Upper lobe of right lung (tissue), 1 donor: ENCODE data around the gene DENND1B. TPM values are rescaled to one million over a fixed set of nuclear protein-coding genes. Genes with fewer than 3 reads are reported as not detected.

ENCODE experiments used
- ATAC-seq: fragments of 200-7000 bp; cut with Tn5 transposase; one replicate; pipeline ENCODE4 v1.9.1; 2020; ENCODE audit warnings: mild to moderate bottlenecking, moderate library complexity
- DNase-seq: peaks from one replicate; pipeline ENCODE4 v3.0.0-alpha.2; 2020
- H3K27ac ChIP-seq: fragments of 200-600 bp; one replicate; pipeline ENCODE4 v1.8.0; 2022
- H3K27me3 ChIP-seq: fragments of 200-600 bp; one replicate; pipeline ENCODE4 v1.8.0; 2022; ENCODE audit warnings: mild to moderate bottlenecking
- H3K36me3 ChIP-seq: fragments of 200-600 bp; one replicate; pipeline ENCODE4 v1.8.0; 2022
- H3K4me1 ChIP-seq: fragments of 200-600 bp; one replicate; pipeline ENCODE4 v1.8.0; 2022
- H3K4me3 ChIP-seq: fragments of 200-600 bp; one replicate; pipeline ENCODE4 v1.8.0; 2022; ENCODE audit warnings: mild to moderate bottlenecking
- H3K9me3 ChIP-seq: fragments of 200-600 bp; one replicate; pipeline ENCODE4 v1.8.0; 2022
- CTCF ChIP-seq: fragments of 200-600 bp; IDR thresholded peaks from one replicate; pipeline ENCODE4 v1.8.0; 2022; ENCODE audit warnings: antibody characterized with exemption
- intact Hi-C: fragments of 100-400 bp; cut with DNase I; formaldehyde crosslinking; loops from one replicate; pipeline ENCODE4 v1.11.0; 2022
- total RNA-seq: library from RNA; stranded (reverse); fragmentation: NEBNext Ultra II Directional; extraction: Animal tissue kit (Norgen Biotek cat#: 25700); gene quantifications from one replicate; pipeline ENCODE4 v1.2.1, GENCODE V29; 2021
- donor health status: DM: no; HTN: yes; CAD: no; lungs with severe emphysema.

The DENND1B gene
- total RNA-seq, 1 donor from 2014 or later = 20.1 TPM

GRCh38 chr1:197787623-197788536, 12.6 kb upstream of the DENND1B start:
- DNase-seq (no peak), ATAC-seq (peak; percentile 43)
- no peak for TF ChIP-seq CTCF
- H3K27me3 ChIP-seq = no peaks in the 10 kb centered on the region
- no peak overlapping the region for H3K27ac ChIP-seq
- H3K36me3 ChIP-seq = no peaks in the 10 kb centered on the region
- no peak overlapping the region for H3K4me3 ChIP-seq
- H3K4me1 ChIP-seq = no peaks in the 10 kb centered on the region
- intact Hi-C loops = no loop called here
- H3K9me3 ChIP-seq = no peaks in the 10 kb centered on the region

GRCh38 chr1:197787056-197787455, 11.8 kb upstream of the DENND1B start:
- Histone ChIP-seq H3K4me1 (no peaks in the 10 kb centered on the region), H3K4me3 (no peak overlapping the region), H3K27me3 (no peaks in the 10 kb centered on the region), H3K27ac (no peak overlapping the region), H3K36me3 (no peaks in the 10 kb centered on the region), H3K9me3 (no peaks in the 10 kb centered on the region)
- DNase-seq (no peak), ATAC-seq (no peak)
- TF ChIP-seq CTCF = no peak
- intact Hi-C loops = no loop called here

- no peak for DNase-seq
- Histone ChIP-seq H3K27me3 (no peaks in the 10 kb centered on the region), H3K4me3 (no peak overlapping the region), H3K4me1 (no peaks in the 10 kb centered on the region), H3K27ac (no peak overlapping the region), H3K9me3 (no peaks in the 10 kb centered on the region), H3K36me3 (no peaks in the 10 kb centered on the region)
- TF ChIP-seq CTCF = no peak
- intact Hi-C loops = no loop called here
- no peak for ATAC-seq
These were observed 11.0 kb upstream of the DENND1B start for GRCh38 chr1:197786280-197786679.

- H3K27ac ChIP-seq = no peak overlapping the region
- DNase-seq (no peak), ATAC-seq (no peak)
- no peak overlapping the region for H3K4me3 ChIP-seq
- TF ChIP-seq CTCF = no peak
- no peaks in the 10 kb centered on the region for H3K36me3 ChIP-seq
- intact Hi-C loops = no loop called here
- H3K4me1 ChIP-seq = no peaks in the 10 kb centered on the region
- no peaks in the 10 kb centered on the region for H3K27me3 ChIP-seq
- no peaks in the 10 kb centered on the region for H3K9me3 ChIP-seq
These were observed 8.2 kb upstream of the DENND1B start for GRCh38 chr1:197783510-197783948.

- intact Hi-C loops = no loop called here
- no peak for TF ChIP-seq CTCF
- Histone ChIP-seq H3K4me3 (no peak overlapping the region), H3K9me3 (no peaks in the 10 kb centered on the region), H3K27me3 (no peaks in the 10 kb centered on the region), H3K27ac (no peak overlapping the region), H3K36me3 (no peaks in the 10 kb centered on the region), H3K4me1 (no peaks in the 10 kb centered on the region)
- no peak for DNase-seq
- peak; percentile 38 for ATAC-seq
These were observed 7.6 kb upstream of the DENND1B start for GRCh38 chr1:197782722-197783360.
